MM.1S (cell line): ENCODE results near the gene PTGER2.

Source experiments
- DNase-seq: peaks from one replicate; pipeline ENCODE4 v3.0.0-alpha.2; 2015
- H2AFZ ChIP-seq: fragments of 300-600 bp; sonication (generic); 2 replicates; pipeline ENCODE4 v1.6.0; 2016; ENCODE audit warnings: antibody characterized with exemption, low read length
- H3F3A ChIP-seq: fragments of 300-600 bp; sonication (generic); 2 replicates; pipeline ENCODE4 v1.6.1; 2016; ENCODE audit warnings: mild to moderate bottlenecking, antibody characterized with exemption, low read length, moderate library complexity, mixed read lengths; ENCODE audit not compliant: insufficient read depth
- H3K27ac ChIP-seq: fragments of 300-600 bp; sonication (generic); 2 replicates; pipeline ENCODE4 v1.5.1; 2016; ENCODE audit warnings: mild to moderate bottlenecking, low read length
- H3K27me3 ChIP-seq: fragments of 300-600 bp; sonication (generic); replicated peaks from 2 replicates; pipeline ENCODE4 v1.6.0; 2016; ENCODE audit warnings: low read length; ENCODE audit not compliant: insufficient read depth
- H3K36me3 ChIP-seq: fragments of 300-600 bp; sonication (generic); replicated peaks from 2 replicates; pipeline ENCODE4 v1.6.1; 2016; ENCODE audit warnings: mild to moderate bottlenecking, low read length, mixed read lengths; ENCODE audit not compliant: insufficient read depth
- H3K4me1 ChIP-seq: fragments of 300-600 bp; sonication (generic); 2 replicates; pipeline ENCODE4 v1.6.1; 2016; ENCODE audit warnings: low read length, mixed read lengths
- H3K4me2 ChIP-seq: fragments of 300-600 bp; sonication (generic); 2 replicates; pipeline ENCODE4 v1.6.0; 2016; ENCODE audit warnings: low read depth, low read length
- H3K4me3 ChIP-seq: fragments of 300-600 bp; sonication (generic); 2 replicates; pipeline ENCODE4 v1.5.1; 2016; ENCODE audit warnings: low read length, mixed read lengths
- H3K79me2 ChIP-seq: fragments of 300-600 bp; sonication (generic); 2 replicates; pipeline ENCODE4 v1.6.1; 2016; ENCODE audit warnings: mixed run types, low read length, mixed read lengths
- H3K9ac ChIP-seq: fragments of 300-600 bp; sonication (generic); 2 replicates; pipeline ENCODE4 v1.6.1; 2016; ENCODE audit warnings: low read length, mixed read lengths
- H3K9me2 ChIP-seq: fragments of 300-600 bp; sonication (generic); replicated peaks from 2 replicates; pipeline ENCODE4 v1.6.1; 2016; ENCODE audit warnings: mild to moderate bottlenecking, low read length, mixed read lengths; ENCODE audit not compliant: insufficient read depth
- H3K9me3 ChIP-seq: fragments of 300-600 bp; sonication (generic); replicated peaks from 2 replicates; pipeline ENCODE4 v1.6.1; 2016; ENCODE audit warnings: mild to moderate bottlenecking, low read length, mixed read lengths; ENCODE audit not compliant: insufficient read depth
- H4K20me1 ChIP-seq: fragments of 300-600 bp; sonication (generic); 2 replicates; pipeline ENCODE4 v1.6.1; 2016; ENCODE audit warnings: mild to moderate bottlenecking, low read length, moderate library complexity, mixed read lengths; ENCODE audit not compliant: insufficient read depth
- CTCF ChIP-seq: fragments of 300-600 bp; sonication (generic); IDR thresholded peaks from 2 replicates; pipeline ENCODE4 v1.5.1; 2016; ENCODE audit warnings: antibody characterized with exemption, low read length, mixed read lengths
- EZH2 ChIP-seq: fragments of 300-600 bp; sonication (generic); optimal IDR thresholded peaks from 2 replicates; pipeline ENCODE3; 2017; ENCODE audit warnings: low read depth, mild to moderate bottlenecking, antibody characterized with exemption, low read length, mixed read lengths
- EZH2phosphoT487 ChIP-seq: fragments of 300-600 bp; sonication (generic); IDR thresholded peaks from 2 replicates; pipeline ENCODE4 v1.6.1; 2018; ENCODE audit warnings: antibody characterized with exemption, low read length

The PTGER2 gene

GRCh38 chr14:52338051-52338681 lies 24.1 kb downstream of the PTGER2 start:
- H3K27ac ChIP-seq = no peak overlapping the region
- H3K4me3 ChIP-seq = no peak overlapping the region
- H3K36me3 ChIP-seq = no peaks in the 10 kb centered on the region
- no peaks in the 10 kb centered on the region for H4K20me1 ChIP-seq
- no peaks in the 10 kb centered on the region for H3K9me3 ChIP-seq
- no peak overlapping the region for H3K4me2 ChIP-seq
- H3K4me1 ChIP-seq = no peaks in the 10 kb centered on the region
- TF ChIP-seq CTCF = no peak
- TF ChIP-seq EZH2 = no peak
- TF ChIP-seq EZH2phosphoT487 = no peak
- H3K27me3 ChIP-seq = no peaks in the 10 kb centered on the region
- no peaks in the 10 kb centered on the region for H3K9me2 ChIP-seq
- no peaks in the 10 kb centered on the region for H3K79me2 ChIP-seq
- no peak for DNase-seq
- no peak overlapping the region for H3K9ac ChIP-seq
- no peaks in the 10 kb centered on the region for H3F3A ChIP-seq
- H2AFZ ChIP-seq = no peak overlapping the region

GRCh38 chr14:52339262-52339661 lies 25.1 kb downstream of the PTGER2 start:
- Histone ChIP-seq H3K4me2 (no peak overlapping the region), H3K27me3 (no peaks in the 10 kb centered on the region), H3K79me2 (no peaks in the 10 kb centered on the region), H3F3A (no peaks in the 10 kb centered on the region), H3K9me2 (no peaks in the 10 kb centered on the region), H2AFZ (no peak overlapping the region), H3K27ac (no peak overlapping the region), H3K9ac (no peak overlapping the region), H3K4me1 (no peaks in the 10 kb centered on the region), H3K4me3 (no peak overlapping the region), H3K36me3 (no peaks in the 10 kb centered on the region), H4K20me1 (no peaks in the 10 kb centered on the region), H3K9me3 (no peaks in the 10 kb centered on the region)
- TF ChIP-seq EZH2 (no peak), EZH2phosphoT487 (no peak), CTCF (no peak)
- no peak for DNase-seq

GRCh38 chr14:52342849-52343596 lies 28.9 kb downstream of the PTGER2 start:
- Histone ChIP-seq H3K4me1 (no peaks in the 10 kb centered on the region), H3K9me2 (no peaks in the 10 kb centered on the region), H3K79me2 (no peaks in the 10 kb centered on the region), H3F3A (no peaks in the 10 kb centered on the region), H3K36me3 (no peaks in the 10 kb centered on the region), H4K20me1 (no peaks in the 10 kb centered on the region), H3K27ac (no peak overlapping the region), H3K4me2 (no peak overlapping the region), H2AFZ (no peak overlapping the region), H3K4me3 (no peak overlapping the region), H3K9ac (no peak overlapping the region), H3K27me3 (no peaks in the 10 kb centered on the region), H3K9me3 (no peaks in the 10 kb centered on the region)
- DNase-seq = no peak
- TF ChIP-seq EZH2 = no peak
- TF ChIP-seq EZH2phosphoT487 = no peak
- TF ChIP-seq CTCF = no peak
